Neural cell (in vitro differentiated cells): Measurements from ENCODE around the gene CDKAL1.

ENCODE experiments used
- CTCF ChIP-seq: fragments of 450-650 bp; IDR thresholded peaks from 2 replicates; pipeline ENCODE4 v1.5.1; 2014; ENCODE audit warnings: antibody characterized with exemption, mild to moderate bottlenecking, moderate library complexity; ENCODE audit not compliant: poor library complexity, severe bottlenecking
- EP300 ChIP-seq: fragments of 450-650 bp; conservative IDR thresholded peaks from 2 replicates; pipeline ENCODE4 v1.6.1; 2014; ENCODE audit warnings: antibody characterized with exemption, mild to moderate bottlenecking, moderate library complexity; ENCODE audit not compliant: poor library complexity, severe bottlenecking
- EZH2 ChIP-seq: fragments of 200-600, 300-800 bp; shearing (Covaris generic), sonication (generic); IDR thresholded peaks from 2 replicates; pipeline ENCODE4 v1.6.1; 2014; ENCODE audit warnings: antibody characterized with exemption, low read length, borderline replicate concordance, mild to moderate bottlenecking; ENCODE audit not compliant: insufficient read depth, poor library complexity, severe bottlenecking
- POLR2AphosphoS5 ChIP-seq: IDR thresholded peaks from 2 replicates; pipeline ENCODE4 v1.6.1; 2012
- RAD21 ChIP-seq: fragments of 450-650 bp; conservative IDR thresholded peaks from 2 replicates; pipeline ENCODE4 v1.6.1; 2014; ENCODE audit warnings: antibody characterized with exemption, mild to moderate bottlenecking, moderate library complexity
- TAF1 ChIP-seq: IDR thresholded peaks from 2 replicates; pipeline ENCODE4 v1.6.1; 2012; ENCODE audit warnings: low read depth

GRCh38 chr6:20681243-20681684, 147.0 kb downstream of the CDKAL1 start:
- no peak for TF ChIP-seq CTCF
- no peak for TF ChIP-seq POLR2AphosphoS5
- no peak for TF ChIP-seq EP300
- TF ChIP-seq EZH2, result no peak
- TF ChIP-seq RAD21, result no peak
- no peak for TF ChIP-seq TAF1
